ENCODE measurements around the gene GFRA1. TPM values are rescaled to one million over a fixed set of nuclear protein-coding genes. Genes with fewer than 3 reads are reported as not detected.

Gene GFRA1
- total and polyA plus RNA-seq, 2 of the 4 experiments (the other 2 are of a cell fraction): 9.1 to 9.3 TPM

DNA sequence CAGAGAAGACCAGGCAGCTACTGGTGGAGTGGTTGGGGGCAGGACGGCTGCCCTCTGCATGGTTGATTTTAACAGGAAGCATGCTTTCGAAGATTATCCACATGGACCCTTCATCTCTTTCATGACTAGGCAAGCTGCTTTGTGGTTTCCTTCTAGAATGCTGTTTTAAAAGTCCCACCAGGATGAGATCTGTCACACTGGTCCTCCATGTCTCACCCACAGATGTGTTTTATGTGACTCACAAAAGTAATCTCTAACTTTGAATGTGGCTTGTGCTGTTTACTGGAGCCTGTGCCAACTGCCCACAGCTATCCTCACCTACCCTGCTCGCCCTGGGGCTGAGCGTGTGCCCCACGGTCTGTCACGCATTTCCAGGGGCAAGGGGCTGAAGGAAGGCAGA is 188.8 kb downstream of the GFRA1 start:
- Histone ChIP-seq H3K79me1 (ENCODE audit: low read depth in 1 of 2, low read length in 2 of 2) (no peaks in the 10 kb centered on the region), H4K8ac (ENCODE audit: low read depth in 2 of 2, low read length in 2 of 2) (no peak overlapping the region)
- WGBS, 2 experiments (ENCODE audit: extremely low coverage in 2 of 2, insufficient read length in 1 of 2): no CpG with 5 or more reads among the region's 6 CpGs

More for the DNA sequence above, 188.8 kb downstream of the GFRA1 start:
- DNase-seq (peak; percentile 7), ATAC-seq (ENCODE audit: low read depth) (no peak)
- Histone ChIP-seq H3K4me1 (ENCODE audit: control insufficient read depth, insufficient read depth, low read length) (no peaks in the 10 kb centered on the region), H3K56ac (ENCODE audit: extremely low read depth, insufficient read depth, low read length) (no peak overlapping the region), H2BK15ac (ENCODE audit: low read depth, low read length) (no peak overlapping the region), H2BK5ac (ENCODE audit: low read depth, low read length, poor library complexity, severe bottlenecking) (no peak overlapping the region), H4K20me1 (ENCODE audit: insufficient read depth, low read length) (no peaks in the 10 kb centered on the region), H3K14ac (replicated peaks; ENCODE audit: low read depth, low read length) (no peak overlapping the region), H3K9me1 (ENCODE audit: insufficient read depth, low read length) (no peaks in the 10 kb centered on the region; the same call in 1 of the 2 replicates), H3K27me3 (ENCODE audit: control insufficient read depth, insufficient read depth, low read length) (no peaks in the 10 kb centered on the region), H3K4ac (ENCODE audit: low read depth, low read length) (no peak overlapping the region), H2BK20ac (ENCODE audit: low read depth, low read length) (no peak overlapping the region), H3K36me3 (ENCODE audit: control insufficient read depth, insufficient read depth, low read length) (no peaks in the 10 kb centered on the region), H2BK120ac (ENCODE audit: low read depth, low read length) (no peak overlapping the region), H4K91ac (ENCODE audit: insufficient read depth, low read depth, low read length) (no peak overlapping the region), H2AK5ac (ENCODE audit: low read depth, low read length) (no peak overlapping the region), H3K4me3 (ENCODE audit: insufficient read depth, low read depth, low read length) (no peak overlapping the region), H4K5ac (ENCODE audit: low read depth, low read length) (no peak overlapping the region), H3K4me2 (ENCODE audit: low read depth, low read length) (no peak overlapping the region), H2AK9ac (replicated peaks; ENCODE audit: low read depth, low read length, poor library complexity) (no peak overlapping the region), H3K27ac (ENCODE audit: insufficient read depth, low read length) (no peak overlapping the region), H3K9ac (ENCODE audit: low read depth, low read length) (no peak overlapping the region), H2AFZ (replicated peaks; ENCODE audit: low read length, poor library complexity) (no peak overlapping the region), H3K23ac (ENCODE audit: low read depth, low read length) (no peak overlapping the region), H3K18ac (ENCODE audit: low read depth, low read length) (no peak overlapping the region), H3K9me3 (ENCODE audit: control insufficient read depth, insufficient read depth, low read length) (peaks cover 2% of the 10 kb centered on the region; the same call in 1 of the 2 replicates)
- POLR2A ChIA-PET (ENCODE audit: unreplicated experiment): no interaction called here
- CTCF ChIA-PET: no interaction called here
- in situ Hi-C loops (cut with MboI; ENCODE audit: low sequenced_read_pairs): no loop called here
- intact Hi-C loops (cut with micrococcal nuclease): no loop called here
- no TSS peak for BruUV-seq (replicated peaks)
- no peak for TF ChIP-seq RAD21 (IDR thresholded peaks at IDR 0.05; ENCODE audit: low read length)
- no peak for TF ChIP-seq BHLHE40 (IDR thresholded peaks at IDR 0.05; ENCODE audit: low read depth, low read length)
- TF ChIP-seq NFE2L2 (IDR thresholded peaks at IDR 0.05; ENCODE audit: low read depth, low read length): no peak
- TF ChIP-seq MAZ (IDR thresholded peaks at IDR 0.05; ENCODE audit: borderline replicate concordance, low read depth, low read length): no peak
- 0 out of 2 replicates have a peak, but pooled peaks have one; percentile 30 for TF ChIP-seq MXI1 (IDR thresholded peaks at IDR 0.05; ENCODE audit: borderline replicate concordance, low read depth, low read length)
- dilution Hi-C loops (cut with HindIII; ENCODE audit: low sequenced_read_pairs, unreplicated experiment): no loop called here
